Sigmoid colon (tissue), 4 donors: Measurements from ENCODE around the gene ICOS.

ENCODE experiments used
- CTCF ChIP-seq, 4 experiments: fragments of 450-650 bp in 3 of 4; fragments of 200-600 bp in 1 of 4; IDR thresholded peaks; one replicate each; pipeline ENCODE4 v1.5.1; 2016 to 2019; ENCODE audit warnings: antibody characterized with exemption in 4 of 4, mild to moderate bottlenecking in 3 of 4, moderate library complexity in 2 of 4
- EP300 ChIP-seq, 4 donors: sonication (generic); formaldehyde crosslinking; IDR thresholded peaks; one replicate each; pipeline ENCODE4 v1.6.1; 2017; ENCODE audit warnings: antibody characterized with exemption in 4 of 4
- POLR2A ChIP-seq, 2 donors: fragments of 450-650 bp; IDR thresholded peaks; one replicate each; pipeline ENCODE4 v1.6.1; 2016; ENCODE audit warnings: antibody characterized with exemption in 2 of 2, mild to moderate bottlenecking in 2 of 2, moderate library complexity in 2 of 2
- POLR2AphosphoS5 ChIP-seq, 4 donors: sonication (generic); formaldehyde crosslinking; IDR thresholded peaks; one replicate each; pipeline ENCODE4 v1.6.1; 2017; ENCODE audit warnings: antibody characterized with exemption in 4 of 4

GRCh38 chr2:203973676-203974075 lies 37.1 kb downstream of the ICOS start:
- no peak for TF ChIP-seq CTCF (IDR thresholded peaks at IDR 0.05)
- TF ChIP-seq POLR2A (IDR thresholded peaks at IDR 0.05), result no peak
- TF ChIP-seq POLR2AphosphoS5 (IDR thresholded peaks at IDR 0.05), result no peak
- no peak for TF ChIP-seq EP300 (IDR thresholded peaks at IDR 0.05)
